ENCODE results near the gene TSSC4. TPM values are rescaled to one million over a fixed set of nuclear protein-coding genes. Genes with fewer than 3 reads are reported as not detected.

TSSC4 gene
- total and polyA plus RNA-seq, 8 donors = 9.4 to 147 (median 53.2) TPM

GRCh38 chr11:2369320-2369719 is 31.2 kb upstream of the TSSC4 start:
- DNase-seq = no peak
- no peak overlapping the region for H3K27ac ChIP-seq
- no peak overlapping the region for H3K4me3 ChIP-seq
- no peaks in the 10 kb centered on the region for H3K27me3 ChIP-seq
- H3K9me3 ChIP-seq = no peaks in the 10 kb centered on the region
- TF ChIP-seq EP300 (IDR thresholded peaks at IDR 0.05) = no peak
- TF ChIP-seq CTCF (IDR thresholded peaks at IDR 0.05) = no peak
- TF ChIP-seq POLR2AphosphoS5 (IDR thresholded peaks at IDR 0.05) = no peak
- no peak for TF ChIP-seq POLR2A (IDR thresholded peaks at IDR 0.05)
- intact Hi-C loops (cut with DNase I; ENCODE audit: low total_unique reads) = no loop called here
- no peaks in the 10 kb centered on the region for H3K36me3 ChIP-seq
- H3K4me1 ChIP-seq = peaks cover 0 to 14% (median 4%) of the 10 kb centered on the region in 4 donors
- WGBS, 5 donors = 80 to 92% (median 87%) methylated on average over 12 of the region's 12 CpGs

GRCh38 chr11:2369896-2370295 is 30.7 kb upstream of the TSSC4 start:
- TF ChIP-seq EP300 (IDR thresholded peaks at IDR 0.05) (no peak), POLR2AphosphoS5 (IDR thresholded peaks at IDR 0.05) (no peak), CTCF (IDR thresholded peaks at IDR 0.05) (no peak), POLR2A (IDR thresholded peaks at IDR 0.05) (no peak)
- DNase-seq = no peak
- H3K36me3 ChIP-seq = no peaks in the 10 kb centered on the region
- no peak overlapping the region for H3K4me3 ChIP-seq
- no peaks in the 10 kb centered on the region for H3K27me3 ChIP-seq
- intact Hi-C loops (cut with DNase I; ENCODE audit: low total_unique reads) = no loop called here
- WGBS, 5 donors = 82 to 89% (median 88%) methylated on average over 5 to 9 of the region's 9 CpGs
- H3K9me3 ChIP-seq = no peaks in the 10 kb centered on the region
- H3K4me1 ChIP-seq = peaks cover 0 to 14% (median 4%) of the 10 kb centered on the region in 4 donors
- no peak overlapping the region for H3K27ac ChIP-seq

GRCh38 chr11:2374456-2375201 is 25.9 kb upstream of the TSSC4 start:
- no peaks in the 10 kb centered on the region for H3K27me3 ChIP-seq
- no peaks in the 10 kb centered on the region for H3K36me3 ChIP-seq
- peak in 1 of 2 donors; percentile 12 for DNase-seq
- peaks cover 15 to 38% (median 34%) of the 10 kb centered on the region in 4 donors for H3K4me1 ChIP-seq
- intact Hi-C loops (cut with DNase I; ENCODE audit: low total_unique reads) = no loop called here
- no peak overlapping the region for H3K4me3 ChIP-seq
- no peak overlapping the region for H3K27ac ChIP-seq
- H3K9me3 ChIP-seq = no peaks in the 10 kb centered on the region
- WGBS, 5 donors = 91 to 98% (median 94%) methylated on average over 6 to 15 of the region's 15 CpGs
- TF ChIP-seq CTCF (IDR thresholded peaks at IDR 0.05) (no peak), POLR2AphosphoS5 (IDR thresholded peaks at IDR 0.05) (no peak), EP300 (IDR thresholded peaks at IDR 0.05) (no peak), POLR2A (IDR thresholded peaks at IDR 0.05) (no peak)

- Histone ChIP-seq H3K27me3 (no peaks in the 10 kb centered on the region), H3K9me3 (no peaks in the 10 kb centered on the region), H3K36me3 (no peaks in the 10 kb centered on the region), H3K4me3 (no peak overlapping the region), H3K27ac (no peak overlapping the region), H3K4me1 (peaks cover 23 to 45% (median 42%) of the 10 kb centered on the region in 4 donors)
- DNase-seq = peak in 1 of 2 donors; percentile 34
- TF ChIP-seq EP300 (IDR thresholded peaks at IDR 0.05) (no peak), POLR2A (IDR thresholded peaks at IDR 0.05) (no peak), CTCF (IDR thresholded peaks at IDR 0.05) (no peak), POLR2AphosphoS5 (IDR thresholded peaks at IDR 0.05) (no peak)
- 41 to 65% (median 53%) methylated on average over 5 to 6 of the region's 6 CpGs for whole genome bisulfite sequencing, 5 donors
- intact Hi-C loops (cut with DNase I; ENCODE audit: low total_unique reads) = no loop called here
Observed at GRCh38 chr11:2375341-2375853, 25.2 kb upstream of the TSSC4 start.

Measured in stomach (tissue), 9 donors.